Activated CD4-positive, alpha-beta memory T cell treated with anti-CD3 and anti-CD28 coated beads for 36 hours (primary cell): ENCODE results near the gene TGFBR3L. TPM values are rescaled to one million over a fixed set of nuclear protein-coding genes. Genes with fewer than 3 reads are reported as not detected.
"Not testable (repeated sequence)": the region's sequence is repeated elsewhere in the genome, so short reads cannot be mapped to it uniquely, and the experiment has no call there.

Experiments used
- CTCF ChIA-PET: fragments of 350-600 bp; sonication (Branson Sonifier 250); formaldehyde crosslinking; loops from one replicate; lab custom pipeline; 2021; ENCODE audit warnings: antibody characterized with exemption, inconsistent platforms; lab: Charles Lee
- POLR2A ChIA-PET: fragments of 350-600 bp; sonication (Branson Sonifier 250); formaldehyde crosslinking; loops from one replicate; lab custom pipeline; 2021; ENCODE audit warnings: antibody characterized with exemption; lab: Charles Lee
- DNase-seq: peaks from one replicate; pipeline ENCODE4 v3.0.0-alpha.2; 2020
- H3K27ac Mint-ChIP-seq: one replicate; pipeline ENCODE4 v1.8.0; 2021; ENCODE audit warnings: mixed read lengths
- H3K27me3 Mint-ChIP-seq: one replicate; pipeline ENCODE4 v1.8.0; 2021; ENCODE audit warnings: mixed read lengths
- H3K36me3 Mint-ChIP-seq: one replicate; pipeline ENCODE4 v1.8.0; 2021; ENCODE audit warnings: mixed read lengths
- H3K4me1 Mint-ChIP-seq: one replicate; pipeline ENCODE4 v1.8.0; 2021; ENCODE audit warnings: low read depth, mixed read lengths
- H3K4me3 Mint-ChIP-seq: one replicate; pipeline ENCODE4 v1.8.0; 2021; ENCODE audit warnings: mild to moderate bottlenecking, mixed read lengths
- H3K9me3 Mint-ChIP-seq: one replicate; pipeline ENCODE4 v1.8.0; 2021; ENCODE audit warnings: mixed read lengths
- intact Hi-C: fragments of 100-400 bp; cut with micrococcal nuclease; formaldehyde crosslinking; loops from one replicate; pipeline ENCODE4 v1.15.1; 2023
- total RNA-seq, 2 experiments: library from RNA; stranded (reverse); gene quantifications; one replicate each; pipeline ENCODE4 v1.2.3, GENCODE V29; 2021

Gene TGFBR3L
- total RNA-seq, 2 experiments from 2014 or later, result 4.4 to 4.6 TPM

- H3K27ac Mint-ChIP-seq, result no peak overlapping the region
- intact Hi-C loops, result no loop called here
Measured at GRCh38 chr19:7883796-7884570, 30.6 kb upstream of the TGFBR3L start.

DNA sequence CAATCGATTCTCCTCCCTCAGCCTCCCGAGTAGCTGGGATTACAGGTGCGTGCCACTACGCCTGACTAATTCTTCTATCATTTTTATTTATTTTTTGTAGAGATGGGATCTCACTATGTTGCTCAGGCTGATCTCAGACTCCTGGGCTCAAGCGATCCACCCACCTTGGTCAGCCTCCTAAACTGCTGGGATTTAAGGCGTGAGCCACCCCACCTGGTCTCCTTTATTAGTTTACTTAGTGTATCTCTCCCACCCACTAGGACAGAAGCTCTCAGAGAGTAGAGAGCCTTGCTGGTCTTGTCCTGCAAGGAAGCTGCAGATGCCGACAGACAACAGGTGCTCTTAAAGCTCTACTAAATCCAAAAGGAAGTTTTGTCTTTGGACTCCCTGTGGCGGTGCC, 28.8 kb upstream of the TGFBR3L start:
- Mint-ChIP-seq H3K27me3 (peaks cover 7% of the 10 kb centered on the region), H3K9me3 (peaks cover 2% of the 10 kb centered on the region), H3K36me3 (no peaks in the 10 kb centered on the region), H3K4me3 (no peak overlapping the region), H3K4me1 (no peaks in the 10 kb centered on the region), H3K27ac (no peak overlapping the region)
- ChIA-PET POLR2A (no interaction called here), CTCF (interaction anchor here (3.1 kb wide), 1 partner anchor 17 kb away, joined by 7 read pairs; no protein-coding TSS in a partner anchor)
- intact Hi-C loops, result no loop called here
- DNase-seq, result no peak

More at GRCh38 chr19:7883796-7884570, 30.6 kb upstream of the TGFBR3L start:
- Mint-ChIP-seq H3K27me3 (peaks cover 6% of the 10 kb centered on the region), H3K4me3 (no peak overlapping the region), H3K36me3 (no peaks in the 10 kb centered on the region), H3K9me3 (peaks cover 2% of the 10 kb centered on the region), H3K4me1 (no peaks in the 10 kb centered on the region)
- ChIA-PET CTCF (interaction anchor here (2.6 kb wide), 1 partner anchor 15 kb away, joined by 9 read pairs; no protein-coding TSS in a partner anchor), POLR2A (no interaction called here)
- no peak for DNase-seq

- no peak overlapping the region for H3K4me3 Mint-ChIP-seq
- no peaks in the 10 kb centered on the region for H3K36me3 Mint-ChIP-seq
- no peaks in the 10 kb centered on the region for H3K4me1 Mint-ChIP-seq
- DNase-seq, result no peak
- POLR2A ChIA-PET, result no interaction called here
- CTCF ChIA-PET, result interaction anchor here (1.0 to 3.1 kb wide), 2 partner anchors 16 to 19 kb away, joined by 4 to 7 read pairs; partner anchors contain the start of gene MAP2K7
- H3K9me3 Mint-ChIP-seq, result no peaks in the 10 kb centered on the region
- intact Hi-C loops, result no loop called here
- H3K27me3 Mint-ChIP-seq, result peaks cover 7% of the 10 kb centered on the region
- no peak overlapping the region for H3K27ac Mint-ChIP-seq
Measured at GRCh38 chr19:7887408-7888144, 27.1 kb upstream of the TGFBR3L start.

DNA sequence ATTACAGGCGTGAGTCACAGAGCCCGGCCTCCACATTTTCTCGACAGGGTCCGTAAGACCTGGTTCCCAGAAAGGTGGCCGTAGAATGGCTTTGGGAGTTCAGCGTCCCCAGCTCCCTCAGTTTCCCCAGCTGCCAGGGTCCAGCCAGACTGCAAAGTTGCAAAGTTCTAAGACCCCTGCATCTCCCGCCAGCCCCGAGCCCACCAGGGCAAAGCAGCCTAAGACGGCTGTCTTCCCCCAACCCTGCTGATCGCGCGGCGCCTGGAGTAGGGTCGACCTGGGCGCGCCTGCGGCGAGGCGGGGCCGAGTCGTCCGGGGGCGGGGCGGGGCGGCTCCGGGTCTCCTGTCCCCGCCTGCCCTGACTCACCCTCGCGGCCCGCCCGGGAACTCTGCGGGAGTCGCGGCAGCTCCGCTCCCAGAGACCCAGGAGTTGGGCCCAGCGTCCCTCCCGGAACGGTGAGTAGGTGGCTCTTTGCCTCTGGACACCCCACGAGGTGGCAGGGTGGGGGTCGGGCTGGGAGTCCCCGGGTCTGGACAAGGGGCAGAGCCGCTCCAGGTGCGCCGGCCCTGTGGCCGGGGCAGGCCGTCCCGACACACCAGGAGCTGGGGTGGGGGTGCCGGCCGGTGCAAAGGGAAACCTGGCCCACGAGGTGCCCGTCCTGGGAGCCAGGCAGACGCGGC, 26.3 kb upstream of the TGFBR3L start, which contains the start of gene LRRC8E:
LRRC8E (plus strand) TSS at position 366 of the 681 bp plus-strand sequence. CDS start 7,094 bp downstream, outside the sequence.
- Mint-ChIP-seq H3K27me3 (peaks cover 7% of the 10 kb centered on the region), H3K4me3 (no peak within 1 kb of the TSS), H3K4me1 (no peaks in the 10 kb centered on the region), H3K27ac (no peak within 1 kb of the TSS), H3K9me3 (no peaks in the 10 kb centered on the region), H3K36me3 (no peaks in the 10 kb centered on the region)
- ChIA-PET CTCF (interaction anchor here (1.0 to 1.3 kb wide), 2 partner anchors 15 to 19 kb away, joined by 3 to 4 read pairs; partner anchors contain the start of gene MAP2K7), POLR2A (no interaction called here)
- intact Hi-C loops, result no loop called here
- DNase-seq, result peak; percentile 53

DNA sequence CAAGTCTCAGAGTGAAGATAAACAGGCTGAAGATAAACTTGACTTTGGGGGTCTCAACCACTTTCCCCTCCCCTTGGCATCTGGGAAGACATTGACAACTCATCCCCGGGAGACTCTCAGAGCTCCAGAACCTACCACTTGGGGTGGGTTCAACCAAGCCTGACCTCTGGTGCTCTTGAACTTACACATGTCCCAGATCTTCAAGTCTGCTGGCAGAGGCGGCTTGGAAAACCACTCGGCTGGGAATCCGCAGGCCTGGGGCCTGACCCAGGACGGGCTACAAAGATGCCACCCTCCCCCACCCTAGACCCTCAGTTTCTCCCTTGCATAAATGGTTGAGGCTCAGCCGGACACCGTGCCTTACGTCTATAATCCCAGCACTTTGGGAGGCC, 25.8 kb upstream of the TGFBR3L start:
- Mint-ChIP-seq H3K27ac (no peak overlapping the region), H3K27me3 (peaks cover 7% of the 10 kb centered on the region), H3K4me1 (no peaks in the 10 kb centered on the region), H3K9me3 (no peaks in the 10 kb centered on the region), H3K4me3 (no peak overlapping the region), H3K36me3 (no peaks in the 10 kb centered on the region)
- intact Hi-C loops, result no loop called here
- DNase-seq, result no peak
- POLR2A ChIA-PET, result no interaction called here
- CTCF ChIA-PET, result interaction anchor here (1.3 kb wide), 1 partner anchor 20 kb away, joined by 3 read pairs; no protein-coding TSS in a partner anchor

DNA sequence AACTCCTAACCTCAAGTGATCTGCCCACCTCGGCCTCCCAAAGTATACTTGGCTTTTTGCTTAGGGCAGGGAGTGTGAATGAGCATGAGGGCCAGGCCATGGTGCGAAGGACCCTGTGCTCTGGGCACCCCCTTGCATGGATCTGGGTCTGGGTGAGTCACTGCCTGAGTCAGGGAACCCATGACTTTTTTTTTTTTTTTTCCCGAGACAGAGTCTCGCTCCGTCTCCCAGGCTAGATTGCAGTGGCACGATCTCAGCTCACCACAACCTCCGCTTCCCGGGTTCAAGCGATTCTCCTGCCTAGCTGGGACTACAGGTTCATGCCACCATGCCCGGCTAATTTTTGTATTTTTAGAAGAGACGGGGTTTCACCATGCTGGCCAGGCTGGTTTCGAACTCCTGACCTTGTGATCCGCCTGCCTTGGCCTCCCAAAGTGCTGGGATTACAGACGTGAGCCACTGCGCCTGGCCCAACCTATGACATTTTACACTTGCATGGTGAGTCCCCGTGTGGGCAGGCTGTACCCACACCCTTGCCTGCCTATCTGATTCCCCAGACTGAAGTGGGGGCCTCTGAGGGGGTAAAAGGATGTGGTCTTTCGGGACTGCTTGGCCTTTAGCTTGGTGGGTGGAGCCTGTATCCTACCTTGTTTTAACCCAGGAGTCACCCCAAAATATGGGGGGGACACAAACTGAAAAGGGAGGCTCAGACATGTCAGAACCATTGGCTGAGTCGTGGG, 21.1 kb upstream of the TGFBR3L start:
- DNase-seq, H3K36me3 Mint-ChIP-seq, H3K9me3 Mint-ChIP-seq, H3K4me1 Mint-ChIP-seq, H3K4me3 Mint-ChIP-seq, intact Hi-C loops, H3K27ac Mint-ChIP-seq: not testable (repeated sequence)
- H3K27me3 Mint-ChIP-seq, result peaks cover 10% of the 10 kb centered on the region
- POLR2A ChIA-PET, result interaction anchor here (0.6 kb wide), 1 partner anchor 11 kb away, joined by 5 read pairs; no protein-coding TSS in a partner anchor
- CTCF ChIA-PET, result interaction anchor here (1.2 kb wide), 1 partner anchor 25 kb away, joined by 4 read pairs; no protein-coding TSS in a partner anchor

DNA sequence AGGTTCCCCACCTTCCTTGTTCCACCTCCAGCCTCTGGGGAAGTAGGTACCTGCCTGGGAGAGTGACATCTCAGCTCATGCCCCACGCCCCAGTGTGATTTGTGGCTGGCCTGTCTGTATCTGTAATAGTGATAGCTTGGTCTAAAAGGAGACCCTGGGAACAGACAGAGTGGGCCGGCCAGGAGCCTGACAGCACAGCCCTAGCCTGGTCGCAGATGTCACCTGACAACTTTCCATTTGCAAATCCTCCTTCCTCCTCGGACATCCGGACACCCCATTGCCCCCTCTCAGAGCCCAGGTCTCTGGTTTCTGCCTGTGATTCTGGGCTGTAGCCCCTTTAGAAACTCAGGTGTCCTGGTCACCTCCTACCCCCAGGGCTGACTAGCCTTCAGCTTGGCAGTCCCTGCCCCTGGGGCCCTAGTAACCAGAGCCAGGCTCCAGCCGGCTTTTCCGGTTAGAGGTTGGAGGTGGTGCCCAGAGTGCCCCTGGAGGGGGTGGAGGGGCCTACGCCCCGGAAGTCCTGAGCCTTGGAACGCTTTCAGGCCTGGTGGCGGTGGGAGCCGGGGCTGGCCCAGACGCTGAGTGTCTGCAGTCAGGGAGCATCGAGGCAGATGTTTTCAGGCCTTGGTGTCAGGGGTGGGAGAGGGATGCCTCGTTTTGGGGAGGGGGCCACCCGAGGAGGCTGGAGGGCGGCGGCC, 19.9 kb upstream of the TGFBR3L start:
- H3K27ac Mint-ChIP-seq, result no peak overlapping the region
- H3K4me3 Mint-ChIP-seq, result no peak overlapping the region
- intact Hi-C loops, result no loop called here
- no peak for DNase-seq
- CTCF ChIA-PET, result no interaction called here
- no peaks in the 10 kb centered on the region for H3K4me1 Mint-ChIP-seq
- H3K27me3 Mint-ChIP-seq, result peaks cover 7% of the 10 kb centered on the region
- no peaks in the 10 kb centered on the region for H3K36me3 Mint-ChIP-seq
- no peaks in the 10 kb centered on the region for H3K9me3 Mint-ChIP-seq
- POLR2A ChIA-PET, result no interaction called here

GRCh38 chr19:7895565-7895964, 19.1 kb upstream of the TGFBR3L start:
- CTCF ChIA-PET, result no interaction called here
- Mint-ChIP-seq H3K9me3 (no peaks in the 10 kb centered on the region), H3K4me1 (no peaks in the 10 kb centered on the region), H3K27ac (no peak overlapping the region), H3K27me3 (peaks cover 7% of the 10 kb centered on the region), H3K36me3 (no peaks in the 10 kb centered on the region), H3K4me3 (no peak overlapping the region)
- POLR2A ChIA-PET, result no interaction called here
- no peak for DNase-seq
- intact Hi-C loops, result no loop called here

- Mint-ChIP-seq H3K4me3 (no peak overlapping the region), H3K9me3 (no peaks in the 10 kb centered on the region), H3K4me1 (no peaks in the 10 kb centered on the region), H3K27me3 (peaks cover 5% of the 10 kb centered on the region), H3K36me3 (no peaks in the 10 kb centered on the region), H3K27ac (no peak overlapping the region)
- intact Hi-C loops, result no loop called here
- ChIA-PET CTCF (interaction anchor here (1.0 kb wide), 1 partner anchor 213 kb away, joined by 3 read pairs; no protein-coding TSS in a partner anchor), POLR2A (no interaction called here)
- no peak for DNase-seq
Measured at GRCh38 chr19:7897292-7897691, 17.3 kb upstream of the TGFBR3L start.

DNA sequence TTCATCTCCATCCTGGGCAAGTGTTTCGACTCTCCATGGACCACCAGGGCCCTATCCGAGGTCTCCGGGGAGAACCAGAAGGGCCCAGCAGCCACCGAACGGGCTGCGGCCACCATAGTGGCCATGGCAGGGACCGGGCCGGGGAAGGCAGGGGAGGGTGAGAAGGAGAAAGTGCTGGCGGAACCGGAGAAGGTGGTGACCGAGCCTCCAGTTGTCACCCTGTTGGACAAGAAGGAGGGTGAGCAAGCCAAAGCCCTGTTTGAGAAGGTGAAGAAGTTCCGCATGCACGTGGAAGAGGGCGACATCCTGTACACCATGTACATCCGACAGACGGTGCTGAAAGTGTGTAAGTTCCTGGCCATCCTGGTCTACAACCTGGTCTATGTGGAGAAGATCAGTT, 15.7 kb upstream of the TGFBR3L start:
- Mint-ChIP-seq H3K27me3 (peaks cover 8% of the 10 kb centered on the region), H3K27ac (no peak overlapping the region), H3K9me3 (peaks cover 2% of the 10 kb centered on the region), H3K4me3 (no peak overlapping the region), H3K36me3 (peaks cover 3% of the 10 kb centered on the region), H3K4me1 (peaks cover 5% of the 10 kb centered on the region)
- intact Hi-C loops, result no loop called here
- ChIA-PET CTCF (interaction anchor here (1.0 to 4.0 kb wide), 4 partner anchors 29 to 331 kb away, joined by 3 to 8 read pairs (median 6); partner anchors contain the start of gene TIMM44), POLR2A (no interaction called here)
- DNase-seq, result no peak
